ENCODE measurements around the gene ANAPC5. TPM values are rescaled to one million over a fixed set of nuclear protein-coding genes. Genes with fewer than 3 reads are reported as not detected.

ANAPC5 gene
- total RNA-seq, 3 donors from 2014 or later (not counting 1 experiment from before 2014, with no cell fraction given), result 134 to 171 (median 163) TPM

GRCh38 chr12:121358073-121358472 lies 5.9 kb upstream of the ANAPC5 start:
- no peaks in the 10 kb centered on the region for H3K9me3 ChIP-seq (ENCODE audit: control insufficient read depth, insufficient read depth, low read length)
- H3K4me1 ChIP-seq (ENCODE audit: control insufficient read depth, insufficient read depth, low read length), result no peaks in the 10 kb centered on the region
- intact Hi-C loops (cut with micrococcal nuclease), result no loop called here
- no peak overlapping the region for H3K4me3 ChIP-seq (ENCODE audit: low read length)
- Mint-ChIP-seq H3K27me3 (ENCODE audit: low read depth in 2 of 2) (peaks cover 0 to 2% of the 10 kb centered on the region in 2 donors), H3K27ac (no peak overlapping the region), H3K9me3 (no peaks in the 10 kb centered on the region), H3K4me3 (no peak overlapping the region), H3K4me1 (peaks cover 4% of the 10 kb centered on the region in 2 donors), H3K36me3 (no peaks in the 10 kb centered on the region)
- ATAC-seq, result no peak
- no peak for DNase-seq
- H3K36me3 ChIP-seq (ENCODE audit: control insufficient read depth, insufficient read depth, low read length), result no peaks in the 10 kb centered on the region
- TF ChIP-seq CTCF (IDR thresholded peaks at IDR 0.05), result no peak
- no peaks in the 10 kb centered on the region for H3K27me3 ChIP-seq (ENCODE audit: control insufficient read depth, insufficient read depth, low read length)
- WGBS (ENCODE audit: insufficient coverage), result 71% methylated on average over 2 of the region's 3 CpGs
- no peak overlapping the region for H3K27ac ChIP-seq (ENCODE audit: low read length)

- Histone ChIP-seq H3K9me3 (ENCODE audit: control insufficient read depth, insufficient read depth, low read length) (no peaks in the 10 kb centered on the region), H3K4me1 (ENCODE audit: control insufficient read depth, insufficient read depth, low read length) (peaks cover 4% of the 10 kb centered on the region), H3K27ac (ENCODE audit: low read length) (no peak overlapping the region), H3K27me3 (ENCODE audit: control insufficient read depth, insufficient read depth, low read length) (no peaks in the 10 kb centered on the region), H3K36me3 (ENCODE audit: control insufficient read depth, insufficient read depth, low read length) (no peaks in the 10 kb centered on the region), H3K4me3 (ENCODE audit: low read length) (no peak overlapping the region)
- ATAC-seq (no peak), DNase-seq (no peak)
- Mint-ChIP-seq H3K36me3 (no peaks in the 10 kb centered on the region), H3K4me1 (peaks cover 11% of the 10 kb centered on the region in 2 donors), H3K9me3 (no peaks in the 10 kb centered on the region), H3K27me3 (ENCODE audit: low read depth in 2 of 2) (peaks cover 0 to 2% of the 10 kb centered on the region in 2 donors), H3K4me3 (no peak overlapping the region), H3K27ac (no peak overlapping the region)
- TF ChIP-seq CTCF (IDR thresholded peaks at IDR 0.05), result no peak
- intact Hi-C loops (cut with micrococcal nuclease), result no loop called here
- 78% methylated on average over 4 of the region's 4 CpGs for whole genome bisulfite sequencing (ENCODE audit: insufficient coverage)
Measured at GRCh38 chr12:121357331-121357730, 5.1 kb upstream of the ANAPC5 start.

DNA sequence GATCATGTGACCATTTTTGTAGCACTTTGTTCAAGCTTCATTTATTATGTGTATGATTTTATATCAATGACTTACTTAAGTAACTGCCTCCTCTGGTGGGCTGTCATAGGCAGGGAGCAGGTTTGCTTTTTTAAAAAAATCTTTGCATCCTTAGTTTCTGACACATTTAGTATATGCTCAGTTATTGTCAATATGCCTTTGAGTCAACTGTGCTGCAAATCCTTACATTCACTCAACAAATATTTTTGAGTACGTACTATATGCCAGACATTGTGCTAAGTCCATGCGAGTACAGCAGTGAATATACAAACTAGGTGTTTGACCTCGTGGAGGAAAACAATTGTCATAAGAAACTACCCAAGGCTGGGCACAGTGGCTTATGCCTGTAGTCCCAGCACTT lies 4.4 kb upstream of the ANAPC5 start:
- Mint-ChIP-seq H3K27me3 (ENCODE audit: low read depth in 2 of 2) (peaks cover 0 to 2% of the 10 kb centered on the region in 2 donors), H3K4me1 (peaks cover 17 to 18% of the 10 kb centered on the region in 2 donors), H3K4me3 (no peak overlapping the region), H3K27ac (no peak overlapping the region), H3K36me3 (no peaks in the 10 kb centered on the region), H3K9me3 (no peaks in the 10 kb centered on the region)
- ATAC-seq (no peak), DNase-seq (no peak)
- peaks cover 4% of the 10 kb centered on the region for H3K4me1 ChIP-seq (ENCODE audit: control insufficient read depth, insufficient read depth, low read length)
- intact Hi-C loops (cut with micrococcal nuclease), result no loop called here
- WGBS (ENCODE audit: insufficient coverage), result 82% methylated on average over 3 of the region's 3 CpGs
- TF ChIP-seq CTCF (IDR thresholded peaks at IDR 0.05), result no peak
- H3K27ac ChIP-seq (ENCODE audit: low read length), result no peak overlapping the region
- H3K9me3 ChIP-seq (ENCODE audit: control insufficient read depth, insufficient read depth, low read length), result no peaks in the 10 kb centered on the region
- H3K4me3 ChIP-seq (ENCODE audit: low read length), result no peak overlapping the region
- H3K36me3 ChIP-seq (ENCODE audit: control insufficient read depth, insufficient read depth, low read length), result no peaks in the 10 kb centered on the region
- H3K27me3 ChIP-seq (ENCODE audit: control insufficient read depth, insufficient read depth, low read length), result no peaks in the 10 kb centered on the region

GRCh38 chr12:121355818-121356217 lies 3.6 kb upstream of the ANAPC5 start:
- H3K4me3 ChIP-seq (ENCODE audit: low read length), result no peak overlapping the region
- no peaks in the 10 kb centered on the region for H3K36me3 ChIP-seq (ENCODE audit: control insufficient read depth, insufficient read depth, low read length)
- H3K27ac ChIP-seq (ENCODE audit: low read length), result no peak overlapping the region
- Mint-ChIP-seq H3K4me1 (peaks cover 20 to 21% of the 10 kb centered on the region in 2 donors), H3K27me3 (ENCODE audit: low read depth in 2 of 2) (peaks cover 0 to 2% of the 10 kb centered on the region in 2 donors), H3K9me3 (no peaks in the 10 kb centered on the region), H3K27ac (no peak overlapping the region), H3K4me3 (no peak overlapping the region), H3K36me3 (no peaks in the 10 kb centered on the region)
- ATAC-seq (no peak), DNase-seq (no peak)
- intact Hi-C loops (cut with micrococcal nuclease), result no loop called here
- no peaks in the 10 kb centered on the region for H3K27me3 ChIP-seq (ENCODE audit: control insufficient read depth, insufficient read depth, low read length)
- peaks cover 12% of the 10 kb centered on the region for H3K4me1 ChIP-seq (ENCODE audit: control insufficient read depth, insufficient read depth, low read length)
- WGBS (ENCODE audit: insufficient coverage), result 100% methylated on average over 5 of the region's 6 CpGs
- TF ChIP-seq CTCF (IDR thresholded peaks at IDR 0.05), result no peak
- H3K9me3 ChIP-seq (ENCODE audit: control insufficient read depth, insufficient read depth, low read length), result no peaks in the 10 kb centered on the region

All from natural killer cell (primary cell).